NCI-H1436 (cell line): ENCODE results near the gene RNF214.

Source experiments
- DNase-seq: peaks from one replicate; lab custom pipeline; 2025; lab: John Stamatoyannopoulos, UW

The RNF214 gene

DNA sequence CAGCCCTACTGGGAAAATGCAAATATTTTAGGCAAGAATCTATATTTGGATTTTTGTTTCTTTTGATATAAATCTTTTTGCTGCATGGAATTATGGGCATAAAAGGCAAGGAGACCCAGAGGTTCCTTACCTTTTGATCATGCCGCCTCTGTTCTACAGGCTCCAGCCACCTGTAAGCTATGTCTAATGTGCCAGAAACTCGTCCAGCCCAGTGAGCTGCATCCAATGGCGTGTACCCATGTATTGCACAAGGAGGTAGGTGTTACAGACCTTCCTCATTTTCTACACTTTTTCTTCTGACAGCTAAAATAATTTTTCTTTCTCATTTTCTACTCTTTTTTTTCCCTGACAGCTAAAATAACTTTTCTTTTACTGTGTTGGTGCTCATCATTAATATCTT is 50.5 kb downstream of the RNF214 start:
- no peak for DNase-seq

DNA sequence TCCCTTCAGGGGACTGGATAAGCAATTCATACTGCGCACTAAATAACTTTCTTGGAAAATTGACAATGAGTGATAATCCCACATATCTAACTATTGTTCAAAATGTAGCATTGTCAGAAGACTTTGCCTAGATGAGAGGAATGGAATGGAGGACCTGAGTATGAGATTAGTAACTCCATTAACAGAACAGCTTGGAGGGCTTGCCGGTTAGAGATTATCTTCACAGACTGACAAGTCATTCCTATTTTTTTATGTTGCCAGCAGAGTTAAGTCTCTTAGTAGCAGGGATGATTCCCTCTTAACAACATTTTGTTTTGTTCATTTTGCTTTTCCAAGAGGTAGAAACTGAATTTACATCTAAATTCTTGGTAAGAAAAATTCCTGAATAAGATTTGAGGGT is 51.6 kb downstream of the RNF214 start:
- DNase-seq: no peak

- DNase-seq: no peak
These were observed 54.1 kb downstream of the RNF214 start for GRCh38 chr11:117286588-117286987.

GRCh38 chr11:117287668-117288067 is 55.2 kb downstream of the RNF214 start:
- no peak for DNase-seq

- no peak for DNase-seq
These were observed 57.3 kb downstream of the RNF214 start for GRCh38 chr11:117289795-117290194.

DNA sequence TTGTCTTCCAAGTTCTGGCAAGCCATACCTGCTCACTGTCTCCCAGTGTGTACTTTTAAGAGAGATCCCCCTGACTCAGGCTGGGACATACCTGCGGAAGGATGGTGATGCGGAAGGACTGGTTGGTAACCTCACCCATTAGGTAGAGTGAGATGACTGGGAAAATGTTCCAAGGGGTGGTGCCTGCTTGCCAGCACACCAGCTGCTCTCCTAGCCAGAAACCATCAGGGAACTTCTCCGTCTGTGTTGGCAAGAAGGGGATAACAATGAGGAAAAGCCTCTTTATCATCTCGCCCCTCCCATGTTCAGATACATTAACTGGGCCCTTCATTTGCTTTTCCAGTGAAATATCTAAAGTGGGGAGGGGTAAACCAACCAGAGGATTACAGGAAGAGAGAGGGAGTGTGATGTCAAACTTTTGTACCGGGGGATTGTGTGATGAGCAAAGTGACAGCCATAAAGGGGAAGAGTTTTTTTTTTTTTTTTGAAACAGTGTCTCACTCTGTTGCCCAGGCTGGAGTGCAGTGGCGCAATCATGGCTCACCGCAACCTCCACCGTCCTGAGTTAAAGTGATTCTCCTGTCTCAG is 58.4 kb downstream of the RNF214 start, which contains the start of gene BACE1-AS:
Gene BACE1-AS, plus strand, starts transcription at position 538 of the 588 bp plus-strand sequence.
- no peak for DNase-seq

DNA sequence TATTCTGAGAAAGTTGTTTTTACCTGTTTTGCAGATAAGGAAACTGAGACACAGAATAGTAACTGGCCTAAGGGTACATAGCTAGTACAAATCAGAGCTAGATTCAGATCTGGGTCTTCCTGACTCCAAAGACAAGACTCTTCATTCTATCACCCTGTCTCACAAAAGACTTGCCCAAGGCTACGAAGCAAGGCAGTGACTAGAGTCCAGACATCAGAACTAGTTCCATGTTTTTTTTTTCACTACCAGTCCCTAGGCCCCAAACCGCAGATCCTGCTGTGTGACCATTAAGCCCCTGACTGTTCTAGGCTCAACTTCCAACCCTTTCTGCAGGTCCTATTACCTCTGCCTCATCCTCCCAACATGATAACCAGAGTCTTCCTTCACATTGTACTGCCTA is 60.1 kb downstream of the RNF214 start:
- DNase-seq: no peak

DNA sequence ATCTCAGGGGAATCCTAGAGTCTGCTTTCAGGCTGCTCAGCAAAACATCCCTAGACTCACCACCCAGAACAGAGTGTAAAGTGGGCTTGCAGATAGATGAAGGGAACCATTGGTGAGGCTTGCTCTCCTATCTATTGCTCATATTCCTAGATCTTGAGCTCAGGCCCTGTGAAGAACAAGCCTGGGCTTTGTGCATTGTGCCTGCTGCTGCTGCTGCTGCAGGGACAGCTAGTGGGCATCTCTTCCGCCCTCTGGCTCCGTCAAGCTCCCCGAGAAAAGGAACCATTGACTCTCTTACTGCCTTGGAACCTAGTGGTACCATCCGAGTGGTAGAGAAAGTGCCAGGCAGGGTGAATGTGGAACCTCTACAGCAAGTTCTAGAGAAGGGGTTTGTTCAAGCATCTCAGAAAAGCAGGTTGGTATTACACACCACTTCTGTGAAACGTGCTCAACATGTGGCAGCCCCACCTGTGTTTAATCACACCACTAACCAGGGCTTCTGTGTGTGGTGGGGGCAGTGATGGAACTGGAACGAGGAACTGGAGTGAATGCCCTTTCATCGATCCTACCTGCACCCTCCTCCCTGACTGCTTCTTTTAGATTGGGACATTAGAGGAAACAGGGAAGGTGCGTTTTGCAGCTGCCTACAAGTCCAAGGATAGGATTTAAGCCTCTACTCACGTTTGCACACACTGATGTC is 63.1 kb downstream of the RNF214 start:
- no peak for DNase-seq

DNA sequence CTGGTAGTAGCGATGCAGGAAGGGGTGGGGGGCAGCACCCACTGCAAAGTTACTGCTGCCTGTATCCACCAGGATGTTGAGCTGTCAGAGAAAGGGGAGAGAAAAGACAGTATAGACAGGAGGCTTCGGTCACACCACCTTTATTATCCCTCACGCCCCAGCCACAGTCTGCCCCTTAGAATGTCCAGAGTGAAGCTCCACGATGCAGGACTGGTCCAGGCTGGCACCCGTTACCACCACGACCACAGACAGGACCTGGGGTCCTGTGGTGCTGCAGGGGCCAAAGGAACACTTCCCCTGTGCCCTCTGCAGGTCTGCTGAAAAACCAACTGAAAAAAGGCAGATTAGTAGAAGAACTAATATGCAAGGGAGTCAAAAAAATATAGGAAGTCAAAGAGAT is 64.4 kb downstream of the RNF214 start:
- DNase-seq: no peak

DNA sequence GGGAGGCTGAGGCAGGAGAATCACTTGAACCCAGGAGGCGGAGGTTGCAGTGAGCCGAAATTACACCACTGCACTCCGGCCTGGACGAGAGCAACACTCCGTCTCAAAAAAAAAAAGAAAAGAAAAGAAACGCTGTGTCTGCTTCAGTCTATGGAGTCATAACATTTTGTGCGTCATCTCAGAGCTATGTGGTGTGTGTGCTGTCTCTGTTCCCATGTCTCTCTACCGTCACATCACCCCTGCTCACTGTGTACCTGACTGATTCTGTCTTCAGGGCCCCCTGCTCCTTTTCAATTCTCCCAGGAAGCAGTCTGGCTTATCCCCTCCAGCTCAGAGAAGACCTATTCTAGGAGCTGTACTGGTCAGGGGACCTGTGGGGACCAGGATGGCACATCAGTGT is 65.7 kb downstream of the RNF214 start:
- no peak for DNase-seq

DNA sequence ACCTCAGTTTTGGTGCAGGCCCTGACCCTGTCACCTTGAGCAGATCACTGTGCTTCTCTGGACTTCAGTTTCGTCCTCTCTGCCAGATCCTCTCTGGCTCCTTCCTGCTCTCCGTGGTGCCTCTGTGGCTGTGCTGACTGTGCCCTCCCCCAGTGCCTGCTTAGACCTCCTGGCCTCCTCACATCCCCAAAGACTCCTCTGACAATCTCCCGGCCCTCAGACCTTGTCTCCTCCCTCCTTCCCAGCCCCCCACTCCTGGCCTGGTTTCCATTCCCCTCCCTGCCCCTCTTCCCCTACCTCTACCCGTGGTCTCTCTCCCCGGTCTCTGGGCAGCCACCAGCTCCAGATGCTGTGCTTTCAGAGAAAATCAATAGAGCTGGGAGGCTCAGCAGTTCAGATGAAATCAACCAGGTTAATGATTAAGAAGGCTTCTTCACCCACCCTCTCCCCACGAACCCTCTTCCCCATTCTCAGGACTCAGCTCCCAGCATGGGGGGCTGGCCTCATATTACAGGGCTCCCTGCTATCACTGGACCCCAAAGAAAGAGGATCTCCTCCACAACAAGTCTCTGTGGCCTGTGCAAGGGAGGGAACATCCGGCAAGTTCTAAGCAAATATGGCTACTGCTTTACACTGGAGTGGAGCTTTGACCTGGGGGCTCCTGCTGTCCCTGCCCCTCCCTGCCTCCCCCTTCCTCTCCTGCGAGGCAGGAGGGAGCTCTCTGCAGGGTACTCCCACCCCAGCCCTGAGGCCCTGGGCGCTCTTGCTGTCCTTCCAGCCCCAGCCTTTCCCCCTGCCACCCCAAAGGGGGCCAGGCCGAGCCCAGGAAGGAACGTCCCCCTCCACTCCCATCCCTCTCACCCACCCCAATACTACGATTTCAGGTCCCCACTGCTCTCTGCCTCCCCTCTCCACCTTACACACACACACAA is 67.1 kb downstream of the RNF214 start:
- DNase-seq: no peak

DNA sequence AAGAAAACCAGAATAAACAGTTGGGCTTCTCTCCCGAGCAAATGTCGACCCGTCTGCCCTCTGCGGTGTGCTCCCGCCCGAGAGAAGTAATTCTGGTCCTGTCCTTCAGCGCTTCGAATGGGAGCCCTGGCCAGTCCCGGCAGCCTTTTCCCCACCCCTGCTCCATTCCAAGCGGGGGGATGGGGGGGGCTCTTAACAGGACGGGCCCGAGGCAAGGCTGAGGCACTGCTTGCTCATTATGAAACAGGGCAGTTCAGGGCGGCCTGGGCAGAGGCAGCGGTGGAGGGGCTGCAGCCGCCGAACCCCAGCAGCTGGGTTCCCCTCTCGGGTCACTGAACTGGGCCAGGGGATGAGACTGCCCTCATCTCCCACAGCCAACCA is 67.8 kb downstream of the RNF214 start:
- no peak for DNase-seq

GRCh38 chr11:117300773-117301172 is 68.3 kb downstream of the RNF214 start:
- no peak for DNase-seq

- DNase-seq: no peak
These were observed 69.8 kb downstream of the RNF214 start for GRCh38 chr11:117302228-117302627.

GRCh38 chr11:117303101-117303500 is 70.6 kb downstream of the RNF214 start:
- peak; percentile 67 for DNase-seq

GRCh38 chr11:117303646-117304315 is 71.3 kb downstream of the RNF214 start:
- no peak for DNase-seq

DNA sequence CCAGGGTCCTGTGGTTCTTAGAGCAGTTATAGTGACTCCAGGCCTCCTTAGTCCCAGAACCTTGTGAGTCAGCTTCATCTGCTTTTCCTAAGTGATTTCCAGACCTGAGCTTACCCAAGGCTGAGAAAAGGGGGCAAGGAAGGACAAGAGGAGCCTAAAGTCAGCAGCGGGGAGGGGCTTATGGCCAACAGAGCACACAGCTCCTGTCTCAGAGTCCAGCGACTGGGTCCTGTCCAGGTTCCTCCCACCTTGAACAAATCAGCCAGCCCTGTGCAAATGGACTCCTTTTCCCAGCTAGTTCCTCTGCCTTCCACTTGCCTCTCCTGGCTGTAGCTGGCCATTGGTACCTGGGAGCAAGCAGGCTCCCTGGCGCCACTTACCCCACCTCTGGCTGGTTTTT is 72.7 kb downstream of the RNF214 start:
- no peak for DNase-seq

- no peak for DNase-seq
These were observed 76.8 kb downstream of the RNF214 start for GRCh38 chr11:117309310-117309709.

GRCh38 chr11:117313091-117313490 is 80.6 kb downstream of the RNF214 start:
- DNase-seq: no peak

GRCh38 chr11:117313828-117314768 is 81.6 kb downstream of the RNF214 start:
- DNase-seq: no peak

DNA sequence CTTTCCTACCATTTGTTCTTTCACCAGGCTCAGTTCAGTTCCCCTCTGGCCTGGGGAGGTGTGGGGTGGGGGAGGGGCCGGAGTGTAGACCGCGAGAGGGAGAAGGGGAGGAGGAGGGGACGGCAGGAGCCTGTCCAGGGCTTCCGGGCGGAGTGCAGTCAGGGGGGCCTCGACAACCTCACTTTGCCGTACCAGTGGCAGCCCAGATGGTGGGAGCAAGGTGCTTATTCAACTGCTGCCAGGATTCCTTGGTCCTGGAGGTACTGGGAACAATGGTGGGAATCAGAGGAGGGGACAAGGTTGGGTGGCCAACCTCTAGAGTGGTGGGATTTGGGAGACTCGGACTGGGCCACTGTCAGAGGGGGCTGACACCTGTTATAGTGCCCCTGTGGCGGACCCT is 82.4 kb downstream of the RNF214 start:
- no peak for DNase-seq
